ENCODE data around the gene LAMC2. TPM values are rescaled to one million over a fixed set of nuclear protein-coding genes. Genes with fewer than 3 reads are reported as not detected.

Gene LAMC2
- total and polyA plus RNA-seq, 9 of the 15 experiments (the other 6 are each of a cell fraction or from before 2014, with no cell fraction given), result 0.02 to 0.03 TPM; not detected in 7

GRCh38 chr1:183199304-183199703, 13.2 kb downstream of the LAMC2 start (continued):
- TF ChIP-seq ZNF318 (IDR thresholded peaks at IDR 0.05; ENCODE audit: borderline replicate concordance in 1 of 2, low read depth in 1 of 2) (no peak), ETV1 (tag; conservative IDR thresholded peaks at IDR 0.05; ENCODE audit: low read depth) (no peak), ZNF175 (CRISPR knock-in tag; IDR thresholded peaks at IDR 0.05; ENCODE audit: low read depth) (no peak)
